Natural killer cell treated with Interleukin-12 subunit alpha and Interleukin-12 subunit beta and Interleukin-15 and Interleukin-18, amount 100 ng/mL, for 72 hours (primary cell): ENCODE results near the gene CHST11. TPM values are rescaled to one million over a fixed set of nuclear protein-coding genes. Genes with fewer than 3 reads are reported as not detected.
A peak's percentile ranks its signal among the peaks of the same experiment; 100 is the strongest.

Source experiments
- ATAC-seq, 2 donors: fragments of 150-1000 bp; cut with Tn5 transposase in 1 of 2; sonication (Bioruptor Pico), chemical (Tn5 transposase) in 1 of 2; 2 replicates each; pipeline ENCODE4 v1.10.0; 2021
- DNase-seq: peaks from one replicate; pipeline ENCODE4 v3.0.0; 2022; ENCODE audit warnings: low spot score
- H3K27ac Mint-ChIP-seq, 2 donors: 1 replicate in 1 of 2; 2 replicates in 1 of 2; pipeline ENCODE4 v1.8.0; 2022; ENCODE audit warnings: mixed read lengths in 2 of 2, mild to moderate bottlenecking in 1 of 2, moderate library complexity in 1 of 2
- H3K27me3 Mint-ChIP-seq, 2 donors: 1 replicate in 1 of 2; 2 replicates in 1 of 2; pipeline ENCODE4 v1.8.0; 2022; ENCODE audit warnings: mixed read lengths in 2 of 2
- H3K36me3 Mint-ChIP-seq: one replicate; pipeline ENCODE4 v1.8.0; 2022; ENCODE audit warnings: mixed read lengths
- H3K4me1 Mint-ChIP-seq, 2 donors: 1 replicate in 1 of 2; 2 replicates in 1 of 2; pipeline ENCODE4 v1.8.0; 2022; ENCODE audit warnings: low read depth in 2 of 2, mixed read lengths in 2 of 2, mild to moderate bottlenecking in 1 of 2
- H3K4me3 Mint-ChIP-seq: one replicate; pipeline ENCODE4 v1.8.0; 2022; ENCODE audit warnings: mixed read lengths
- H3K9me3 Mint-ChIP-seq: 2 replicates; pipeline ENCODE4 v1.8.0; 2022; ENCODE audit warnings: mixed read lengths
- total RNA-seq, 2 donors: library from RNA; stranded (reverse); gene quantifications; one replicate each; pipeline ENCODE4 v1.2.3, GENCODE V29; 2022

Gene CHST11
- total RNA-seq, 2 donors from 2014 or later, result 195 to 374 TPM

GRCh38 chr12:104722601-104723534, 266.1 kb downstream of the CHST11 start:
- Mint-ChIP-seq H3K27me3 (no peaks in the 10 kb centered on the region), H3K4me1 (peaks cover 69 to 84% of the 10 kb centered on the region in 2 donors), H3K36me3 (peaks cover 4% of the 10 kb centered on the region), H3K4me3 (no peak overlapping the region), H3K9me3 (no peaks in the 10 kb centered on the region), H3K27ac (peak overlapping the region; percentile 84 to 92)
- ATAC-seq (no peak), DNase-seq (no peak)

DNA sequence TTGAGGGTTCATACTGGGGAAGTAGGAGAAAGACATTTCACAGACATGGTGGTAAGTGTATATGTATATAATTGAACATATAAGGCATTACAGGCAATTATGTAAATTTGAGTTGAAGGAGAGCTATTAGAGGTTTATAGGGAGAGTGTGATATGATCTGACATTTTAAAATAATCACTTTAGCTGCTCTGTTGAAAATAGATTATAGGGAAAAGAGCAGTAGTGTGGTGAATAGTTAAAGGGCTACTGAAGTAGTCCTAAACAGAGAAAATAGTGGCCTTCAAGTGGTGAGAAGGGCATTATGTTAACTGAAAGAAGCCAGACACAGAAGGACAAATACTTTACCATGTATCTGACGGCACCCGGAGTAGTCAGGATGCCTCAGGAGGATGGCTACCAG, 267.1 kb downstream of the CHST11 start:
- H3K4me1 Mint-ChIP-seq, result peaks cover 74 to 85% of the 10 kb centered on the region in 2 donors
- DNase-seq (no peak), ATAC-seq (no peak)
- H3K27me3 Mint-ChIP-seq, result no peaks in the 10 kb centered on the region
- no peaks in the 10 kb centered on the region for H3K9me3 Mint-ChIP-seq
- H3K27ac Mint-ChIP-seq, result peak overlapping the region; percentile 40 to 84
- H3K4me3 Mint-ChIP-seq, result no peak overlapping the region
- H3K36me3 Mint-ChIP-seq, result peaks cover 4% of the 10 kb centered on the region

GRCh38 chr12:104724992-104725585, 268.3 kb downstream of the CHST11 start:
- H3K4me3 Mint-ChIP-seq, result peak overlapping the region; percentile 17
- no peak for ATAC-seq
- no peaks in the 10 kb centered on the region for H3K27me3 Mint-ChIP-seq
- H3K27ac Mint-ChIP-seq, result peak overlapping the region; percentile 50 to 84
- no peaks in the 10 kb centered on the region for H3K9me3 Mint-ChIP-seq
- H3K4me1 Mint-ChIP-seq, result peaks cover 82 to 87% of the 10 kb centered on the region in 2 donors
- peaks cover 4% of the 10 kb centered on the region for H3K36me3 Mint-ChIP-seq
- DNase-seq, result no peak

- no peak for DNase-seq
- H3K27me3 Mint-ChIP-seq, result no peaks in the 10 kb centered on the region
- H3K9me3 Mint-ChIP-seq, result no peaks in the 10 kb centered on the region
- ATAC-seq, result no peak
- H3K27ac Mint-ChIP-seq, result peak overlapping the region; percentile 50 to 84
- H3K36me3 Mint-ChIP-seq, result peaks cover 4% of the 10 kb centered on the region
- peak overlapping the region; percentile 17 for H3K4me3 Mint-ChIP-seq
- peaks cover 79 to 87% of the 10 kb centered on the region in 2 donors for H3K4me1 Mint-ChIP-seq
Measured at GRCh38 chr12:104725610-104726009, 268.9 kb downstream of the CHST11 start.

DNA sequence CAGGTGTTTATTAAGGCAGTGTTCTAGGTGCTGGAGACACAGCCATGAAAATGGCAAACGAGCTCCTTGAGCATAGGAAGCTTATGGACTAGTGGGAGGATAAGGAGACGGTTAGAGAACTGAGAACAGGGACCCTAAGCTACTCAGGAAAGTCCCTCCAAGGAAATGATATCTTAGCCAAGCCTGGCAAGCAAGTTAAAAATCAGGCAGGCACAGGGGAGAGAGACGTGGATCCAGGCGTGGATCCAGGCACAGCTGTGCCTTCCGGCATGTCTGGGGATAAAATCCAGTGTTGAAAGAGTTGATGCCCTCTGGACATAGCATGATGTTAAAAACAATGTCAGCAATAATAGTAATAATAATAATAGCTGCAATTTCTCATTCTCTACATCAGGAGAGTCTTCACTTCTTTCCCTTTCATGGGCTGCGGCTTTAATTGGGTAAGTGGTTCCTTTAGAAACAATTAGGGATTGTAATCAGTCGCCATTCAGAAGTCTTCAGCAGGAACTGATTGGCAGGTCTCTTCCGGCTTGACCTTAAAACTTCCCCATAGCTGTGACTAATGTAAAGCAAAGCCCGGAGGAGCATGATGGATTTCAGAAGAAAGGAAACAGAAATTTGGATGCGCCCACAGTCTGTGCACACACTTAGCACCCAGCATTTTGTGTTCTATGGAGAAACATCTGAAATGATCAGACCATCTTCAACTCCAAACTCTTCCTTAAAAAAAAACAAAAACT, 271.1 kb downstream of the CHST11 start:
- ATAC-seq, result no peak

GRCh38 chr12:104729091-104729490, 272.3 kb downstream of the CHST11 start:
- no peak for DNase-seq
- peaks cover 51 to 70% of the 10 kb centered on the region in 2 donors for H3K4me1 Mint-ChIP-seq
- H3K27me3 Mint-ChIP-seq, result no peaks in the 10 kb centered on the region
- no peaks in the 10 kb centered on the region for H3K9me3 Mint-ChIP-seq
- peak; percentile 44 to 45 for ATAC-seq
- H3K4me3 Mint-ChIP-seq, result peak overlapping the region; percentile 10
- no peaks in the 10 kb centered on the region for H3K36me3 Mint-ChIP-seq
- H3K27ac Mint-ChIP-seq, result peak overlapping the region; percentile 20 to 96

More for the DNA sequence above, 271.1 kb downstream of the CHST11 start:
- DNase-seq, result no peak
- H3K27ac Mint-ChIP-seq, result peak overlapping the region; percentile 41 to 96
- no peaks in the 10 kb centered on the region for H3K36me3 Mint-ChIP-seq
- peaks cover 62 to 76% of the 10 kb centered on the region in 2 donors for H3K4me1 Mint-ChIP-seq
- no peak overlapping the region for H3K4me3 Mint-ChIP-seq
- H3K9me3 Mint-ChIP-seq, result no peaks in the 10 kb centered on the region
- no peaks in the 10 kb centered on the region for H3K27me3 Mint-ChIP-seq

- Mint-ChIP-seq H3K4me3 (no peak overlapping the region), H3K9me3 (no peaks in the 10 kb centered on the region), H3K4me1 (peaks cover 54 to 68% of the 10 kb centered on the region in 2 donors), H3K27ac (peak overlapping the region; percentile 20 to 96), H3K36me3 (no peaks in the 10 kb centered on the region), H3K27me3 (no peaks in the 10 kb centered on the region)
- no peak for DNase-seq
- ATAC-seq, result no peak
Measured at GRCh38 chr12:104729610-104730446, 273.1 kb downstream of the CHST11 start.

GRCh38 chr12:104730763-104731162, 274.0 kb downstream of the CHST11 start:
- Mint-ChIP-seq H3K36me3 (no peaks in the 10 kb centered on the region), H3K4me3 (no peak overlapping the region), H3K4me1 (peaks cover 54 to 68% of the 10 kb centered on the region in 2 donors), H3K27ac (peak overlapping the region in 1 of 2 donors; percentile 96), H3K27me3 (no peaks in the 10 kb centered on the region), H3K9me3 (no peaks in the 10 kb centered on the region)
- DNase-seq (no peak), ATAC-seq (no peak)

GRCh38 chr12:104733717-104734175, 277.0 kb downstream of the CHST11 start:
- no peaks in the 10 kb centered on the region for H3K27me3 Mint-ChIP-seq
- no peaks in the 10 kb centered on the region for H3K9me3 Mint-ChIP-seq
- no peaks in the 10 kb centered on the region for H3K36me3 Mint-ChIP-seq
- H3K4me1 Mint-ChIP-seq, result peaks cover 60 to 75% of the 10 kb centered on the region in 2 donors
- ATAC-seq (peak in 1 of 2 donors; percentile 11), DNase-seq (no peak)
- peak overlapping the region in 1 of 2 donors; percentile 63 for H3K27ac Mint-ChIP-seq
- H3K4me3 Mint-ChIP-seq, result no peak overlapping the region

DNA sequence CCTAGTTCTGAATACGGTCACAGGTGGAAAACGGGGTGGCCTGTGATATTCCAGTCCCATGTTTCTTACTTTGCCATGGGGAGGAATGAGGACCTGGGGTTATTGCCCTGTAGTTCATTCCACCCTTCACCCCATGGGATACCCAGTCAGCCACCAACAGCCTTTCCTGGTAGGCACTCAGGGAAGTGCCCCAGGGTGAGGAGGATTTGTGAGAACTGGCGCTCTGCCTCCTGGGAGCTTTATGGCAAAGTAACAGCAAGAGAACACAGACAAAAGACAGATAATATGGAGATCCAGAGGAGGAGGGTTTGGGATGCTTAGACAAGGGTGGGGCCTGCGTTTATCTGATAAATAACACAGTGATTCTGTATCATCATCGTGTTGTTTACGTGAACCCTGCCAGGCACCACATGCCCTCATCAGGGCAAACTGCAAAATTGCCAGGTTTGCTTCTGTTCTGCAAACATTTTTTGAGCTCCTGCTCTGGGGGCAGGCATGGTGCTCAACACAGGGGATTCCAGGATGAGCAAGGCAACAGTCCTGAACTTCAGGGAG, 277.9 kb downstream of the CHST11 start:
- Mint-ChIP-seq H3K4me1 (peaks cover 60 to 74% of the 10 kb centered on the region in 2 donors), H3K27me3 (no peaks in the 10 kb centered on the region), H3K36me3 (no peaks in the 10 kb centered on the region), H3K4me3 (peak overlapping the region; percentile 41), H3K27ac (peak overlapping the region; percentile 91 to 95), H3K9me3 (no peaks in the 10 kb centered on the region)
- no peak for DNase-seq
- no peak for ATAC-seq

GRCh38 chr12:104735801-104736200, 279.1 kb downstream of the CHST11 start:
- no peaks in the 10 kb centered on the region for H3K9me3 Mint-ChIP-seq
- peak overlapping the region; percentile 91 to 95 for H3K27ac Mint-ChIP-seq
- no peaks in the 10 kb centered on the region for H3K36me3 Mint-ChIP-seq
- DNase-seq (no peak), ATAC-seq (no peak)
- H3K27me3 Mint-ChIP-seq, result no peaks in the 10 kb centered on the region
- peak overlapping the region; percentile 41 for H3K4me3 Mint-ChIP-seq
- H3K4me1 Mint-ChIP-seq, result peaks cover 65 to 74% of the 10 kb centered on the region in 2 donors

DNA sequence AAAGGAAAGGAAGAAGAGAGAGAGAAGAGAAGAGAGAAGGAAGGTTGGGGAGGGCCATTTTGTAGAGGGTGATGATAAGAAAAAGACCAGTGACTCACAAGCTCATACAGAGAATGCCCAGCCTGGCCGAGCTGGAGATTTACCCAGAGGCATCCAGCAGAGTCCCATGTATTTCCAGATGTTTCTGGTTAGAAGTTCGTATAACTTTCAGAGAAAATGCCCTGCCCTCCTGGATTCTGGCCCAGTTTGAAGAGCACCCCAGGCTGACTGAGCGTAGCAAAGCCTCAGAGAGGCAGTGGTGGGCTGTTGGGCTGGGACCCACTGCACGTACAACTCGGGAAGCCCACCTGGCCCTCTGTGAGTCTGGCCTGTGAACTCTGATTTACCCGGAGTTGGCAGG, 279.6 kb downstream of the CHST11 start:
- Mint-ChIP-seq H3K9me3 (no peaks in the 10 kb centered on the region), H3K36me3 (no peaks in the 10 kb centered on the region), H3K27ac (peak overlapping the region; percentile 91 to 95), H3K27me3 (no peaks in the 10 kb centered on the region), H3K4me1 (peaks cover 66 to 74% of the 10 kb centered on the region in 2 donors), H3K4me3 (no peak overlapping the region)
- ATAC-seq (no peak), DNase-seq (no peak)
